Natural killer cell (primary cell): ENCODE measurements around the gene SYPL1. TPM values are rescaled to one million over a fixed set of nuclear protein-coding genes. Genes with fewer than 3 reads are reported as not detected.
A peak's percentile ranks its signal among the peaks of the same experiment; 100 is the strongest.

Source experiments
- ATAC-seq, 3 donors: fragments of 150-1000 bp in 2 of 3; fragments of 200-7000 bp in 1 of 3; cut with Tn5 transposase; 1 replicate in 1 of 3; 2 replicates in 2 of 3; pipeline ENCODE4 v1.10.0; 2021; ENCODE audit warnings: mild to moderate bottlenecking in 2 of 3, moderate library complexity in 2 of 3
- DNase-seq, 2 donors: peaks; one replicate each; pipeline versions ENCODE4 v3.0.0 to v3.0.0-alpha.2; 2013 to 2021; ENCODE audit warnings: mixed read lengths in 1 of 2
- H3K27ac ChIP-seq: one replicate; pipeline ENCODE4 v1.5.1; 2013; ENCODE audit warnings: mild to moderate bottlenecking, low read length
- H3K27me3 ChIP-seq: one replicate; pipeline ENCODE4 v1.6.1; 2013; ENCODE audit warnings: low read length; ENCODE audit not compliant: control insufficient read depth, insufficient read depth
- H3K36me3 ChIP-seq: one replicate; pipeline ENCODE4 v1.6.1; 2013; ENCODE audit warnings: low read length; ENCODE audit not compliant: control insufficient read depth, insufficient read depth
- H3K4me1 ChIP-seq: one replicate; pipeline ENCODE4 v1.6.1; 2013; ENCODE audit warnings: low read length; ENCODE audit not compliant: control insufficient read depth, insufficient read depth
- H3K4me3 ChIP-seq: one replicate; pipeline ENCODE4 v1.5.1; 2013; ENCODE audit warnings: low read length
- H3K9me3 ChIP-seq: one replicate; pipeline ENCODE4 v1.6.1; 2013; ENCODE audit warnings: low read length; ENCODE audit not compliant: control insufficient read depth, insufficient read depth
- H3K27ac Mint-ChIP-seq, 2 donors: one replicate each; pipeline ENCODE4 v1.8.0; 2022; ENCODE audit warnings: mild to moderate bottlenecking in 2 of 2, mixed read lengths in 2 of 2, moderate library complexity in 1 of 2
- H3K27me3 Mint-ChIP-seq, 2 donors: one replicate each; pipeline ENCODE4 v1.8.0; 2022; ENCODE audit warnings: low read depth in 2 of 2, mixed read lengths in 2 of 2
- H3K36me3 Mint-ChIP-seq: one replicate; pipeline ENCODE4 v1.8.0; 2022; ENCODE audit warnings: mixed read lengths
- H3K4me1 Mint-ChIP-seq, 2 donors: one replicate each; pipeline ENCODE4 v1.8.0; 2022; ENCODE audit warnings: mixed read lengths in 2 of 2
- H3K4me3 Mint-ChIP-seq: one replicate; pipeline ENCODE4 v1.8.0; 2022; ENCODE audit warnings: mild to moderate bottlenecking, moderate library complexity, mixed read lengths
- H3K9me3 Mint-ChIP-seq, 2 donors: one replicate each; pipeline ENCODE4 v1.8.0; 2022; ENCODE audit warnings: mixed read lengths in 2 of 2
- CTCF ChIP-seq: fragments of 200-600 bp; IDR thresholded peaks from one replicate; pipeline ENCODE4 v1.8.0; 2022; ENCODE audit warnings: antibody characterized with exemption
- WGBS: methylation state at CpG from one replicate; pipeline ENCODE4 v1.1.7; 2013; ENCODE audit warnings: missing lambda C conversion rate; ENCODE audit not compliant: insufficient coverage; 5-methylcytosine and 5-hydroxymethylcytosine counted together
- intact Hi-C: fragments of 100-400 bp; cut with micrococcal nuclease; formaldehyde crosslinking; loops from one replicate; pipeline ENCODE4 v1.14.2; 2022
- total RNA-seq, 4 donors: library from RNA; stranded (reverse); fragments of 120-200 nt in 1 of 4; gene quantifications; one replicate each; pipeline versions ENCODE4 v1.2.3 to v1.2.4, GENCODE V29; 2013 to 2022

The SYPL1 gene
- total RNA-seq, 3 donors from 2014 or later (not counting 1 experiment from before 2014, with no cell fraction given) = 13.1 to 22.2 (median 14.9) TPM

GRCh38 chr7:106062006-106062405 is 50.1 kb downstream of the SYPL1 start:
- H3K27ac Mint-ChIP-seq = no peak overlapping the region
- no peaks in the 10 kb centered on the region for H3K27me3 ChIP-seq
- DNase-seq = no peak
- no peaks in the 10 kb centered on the region for H3K9me3 Mint-ChIP-seq
- H3K27ac ChIP-seq = peak overlapping the region; percentile 67
- no peak overlapping the region for H3K4me3 Mint-ChIP-seq
- peaks cover 0 to 5% of the 10 kb centered on the region in 2 donors for H3K27me3 Mint-ChIP-seq
- no peaks in the 10 kb centered on the region for H3K36me3 Mint-ChIP-seq
- no peak for TF ChIP-seq CTCF
- H3K4me1 ChIP-seq = peaks cover 44% of the 10 kb centered on the region
- H3K36me3 ChIP-seq = no peaks in the 10 kb centered on the region
- H3K4me1 Mint-ChIP-seq = peaks cover 5 to 16% of the 10 kb centered on the region in 2 donors
- H3K9me3 ChIP-seq = no peaks in the 10 kb centered on the region
- intact Hi-C loops = no loop called here
- ATAC-seq = no peak
- H3K4me3 ChIP-seq = no peak overlapping the region
- WGBS = 94% methylated on average over 7 of the region's 7 CpGs

DNA sequence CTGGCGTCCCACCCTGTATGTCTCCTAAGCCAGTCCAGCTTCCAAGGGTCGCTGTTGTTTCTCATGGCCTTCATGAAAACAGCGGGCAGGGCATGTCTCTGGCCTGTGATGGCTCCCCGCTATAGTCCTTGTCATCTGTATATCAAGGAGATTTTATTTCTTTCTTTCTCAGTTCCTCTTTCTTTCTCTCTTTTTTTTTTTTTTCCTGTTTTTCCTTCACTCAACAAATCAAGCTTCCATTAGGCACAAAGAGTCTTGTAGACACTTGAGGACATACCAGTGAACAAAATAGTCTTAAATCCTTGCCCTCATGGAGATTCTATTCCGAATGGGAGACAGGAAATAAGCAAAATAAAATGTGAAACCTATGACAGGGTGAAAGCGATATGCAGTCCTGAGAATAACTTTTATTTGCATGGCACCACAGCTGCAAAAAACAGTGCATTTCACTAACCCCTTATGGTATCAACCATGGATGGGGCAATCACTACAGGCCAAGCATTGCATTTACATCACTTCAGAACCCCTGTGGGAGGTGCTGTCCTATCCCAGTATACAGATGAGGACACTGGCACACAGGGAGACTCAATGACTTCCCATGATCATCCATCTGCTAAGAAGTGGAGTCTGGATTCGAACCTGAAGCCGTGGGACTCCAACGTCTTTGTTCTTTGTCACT is 50.7 kb downstream of the SYPL1 start:
- Mint-ChIP-seq H3K9me3 (no peaks in the 10 kb centered on the region), H3K4me1 (peaks cover 5 to 20% of the 10 kb centered on the region in 2 donors), H3K36me3 (no peaks in the 10 kb centered on the region), H3K27me3 (no peaks in the 10 kb centered on the region), H3K27ac (no peak overlapping the region), H3K4me3 (no peak overlapping the region)
- no peaks in the 10 kb centered on the region for H3K9me3 ChIP-seq
- ATAC-seq (no peak), DNase-seq (no peak)
- 84% methylated on average over 9 of the region's 9 CpGs for WGBS
- intact Hi-C loops = no loop called here
- no peaks in the 10 kb centered on the region for H3K36me3 ChIP-seq
- peak overlapping the region; percentile 67 for H3K27ac ChIP-seq
- H3K27me3 ChIP-seq = no peaks in the 10 kb centered on the region
- peaks cover 45% of the 10 kb centered on the region for H3K4me1 ChIP-seq
- H3K4me3 ChIP-seq = no peak overlapping the region
- no peak for TF ChIP-seq CTCF

DNA sequence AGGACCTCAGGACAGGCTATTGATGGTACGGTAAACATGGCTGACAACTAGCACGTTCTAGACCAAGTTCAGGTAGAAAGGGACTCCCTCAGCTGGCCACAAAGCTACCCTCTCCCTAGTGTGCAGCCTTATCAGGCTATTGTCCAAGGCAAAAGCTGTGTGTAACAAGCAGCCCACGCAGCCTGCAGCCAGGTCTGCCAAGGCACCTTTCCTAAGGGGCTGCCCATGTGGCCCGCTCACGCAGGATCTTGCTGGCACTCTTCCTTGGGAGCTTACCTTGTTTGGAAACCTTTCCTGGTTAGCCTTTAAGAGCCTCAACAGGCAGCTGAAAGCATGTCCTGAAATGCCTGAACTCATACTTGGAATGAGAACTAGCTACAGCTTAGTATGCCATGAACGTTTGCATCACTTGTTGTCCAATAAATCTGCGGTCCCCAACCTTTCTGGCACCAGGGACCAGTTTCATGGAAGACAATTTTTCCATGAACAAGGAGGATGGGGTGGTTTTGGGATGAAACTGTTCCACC is 51.7 kb downstream of the SYPL1 start:
- no peaks in the 10 kb centered on the region for H3K36me3 ChIP-seq
- WGBS = 95% methylated on average over 7 of the region's 7 CpGs
- Mint-ChIP-seq H3K27ac (no peak overlapping the region), H3K4me1 (peaks cover 5 to 20% of the 10 kb centered on the region in 2 donors), H3K9me3 (no peaks in the 10 kb centered on the region), H3K4me3 (no peak overlapping the region), H3K27me3 (no peaks in the 10 kb centered on the region), H3K36me3 (no peaks in the 10 kb centered on the region)
- H3K27me3 ChIP-seq = no peaks in the 10 kb centered on the region
- H3K4me3 ChIP-seq = no peak overlapping the region
- H3K4me1 ChIP-seq = peaks cover 45% of the 10 kb centered on the region
- no peak for TF ChIP-seq CTCF
- intact Hi-C loops = no loop called here
- no peak for DNase-seq
- ATAC-seq = no peak
- peak overlapping the region; percentile 67 for H3K27ac ChIP-seq
- H3K9me3 ChIP-seq = no peaks in the 10 kb centered on the region
